SU-DHL-6 (cell line): ENCODE measurements around the gene SLC37A2.

Experiments used
- EZH2phosphoT487 ChIP-seq: fragments of 200-600 bp; sonication (generic), shearing (Covaris generic); conservative IDR thresholded peaks from 2 replicates; pipeline ENCODE4 v1.6.1; 2018; ENCODE audit warnings: mild to moderate bottlenecking, antibody characterized with exemption, low read length, moderate library complexity, mixed read lengths
- TF ChIP-seq, protein P1 (sequence below): fragments of 200-600 bp; sonication (generic); IDR thresholded peaks from one replicate; pipeline ENCODE4 v1.5.1; 2017; ENCODE audit warnings: antibody characterized with exemption, mild to moderate bottlenecking, low read length, moderate library complexity; ENCODE audit not compliant: insufficient read depth, poor library complexity, severe bottlenecking

DNA sequence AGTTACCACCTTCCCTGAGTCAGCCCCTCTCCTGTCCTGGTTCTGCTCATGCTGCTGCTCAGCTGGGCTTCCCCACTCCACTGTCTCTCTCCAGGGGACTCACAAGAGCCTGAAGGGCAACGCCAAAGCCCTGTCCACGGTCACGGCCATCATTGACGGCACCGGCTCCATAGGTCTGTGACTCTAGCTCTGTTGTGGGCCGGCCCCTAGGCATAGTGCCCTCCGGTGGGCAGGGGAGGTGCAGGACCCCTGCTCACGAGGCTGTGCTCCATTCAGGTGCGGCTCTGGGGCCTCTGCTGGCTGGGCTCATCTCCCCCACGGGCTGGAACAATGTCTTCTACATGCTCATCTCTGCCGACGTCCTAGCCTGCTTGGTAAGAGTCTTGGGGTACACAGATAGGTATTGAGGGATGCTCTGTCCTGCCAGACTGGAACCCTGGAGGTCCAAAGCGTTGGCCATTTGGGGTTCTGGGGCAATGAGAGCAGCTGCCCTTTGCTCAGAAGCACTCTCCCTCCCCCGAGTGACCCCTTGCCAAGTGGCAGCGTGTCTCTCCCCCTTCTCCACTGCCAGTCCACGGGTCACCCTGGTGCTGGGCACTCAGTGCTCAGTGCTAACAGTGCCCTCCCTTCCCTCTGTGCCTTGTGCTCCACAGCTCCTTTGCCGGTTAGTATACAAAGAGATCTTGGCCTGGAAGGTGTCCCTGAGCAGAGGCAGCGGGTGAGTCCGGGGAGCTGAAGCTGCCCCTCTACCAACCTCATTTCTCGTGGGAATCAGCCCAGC lies 22.4 kb downstream of the SLC37A2 start:
- TF ChIP-seq, protein P1, sequence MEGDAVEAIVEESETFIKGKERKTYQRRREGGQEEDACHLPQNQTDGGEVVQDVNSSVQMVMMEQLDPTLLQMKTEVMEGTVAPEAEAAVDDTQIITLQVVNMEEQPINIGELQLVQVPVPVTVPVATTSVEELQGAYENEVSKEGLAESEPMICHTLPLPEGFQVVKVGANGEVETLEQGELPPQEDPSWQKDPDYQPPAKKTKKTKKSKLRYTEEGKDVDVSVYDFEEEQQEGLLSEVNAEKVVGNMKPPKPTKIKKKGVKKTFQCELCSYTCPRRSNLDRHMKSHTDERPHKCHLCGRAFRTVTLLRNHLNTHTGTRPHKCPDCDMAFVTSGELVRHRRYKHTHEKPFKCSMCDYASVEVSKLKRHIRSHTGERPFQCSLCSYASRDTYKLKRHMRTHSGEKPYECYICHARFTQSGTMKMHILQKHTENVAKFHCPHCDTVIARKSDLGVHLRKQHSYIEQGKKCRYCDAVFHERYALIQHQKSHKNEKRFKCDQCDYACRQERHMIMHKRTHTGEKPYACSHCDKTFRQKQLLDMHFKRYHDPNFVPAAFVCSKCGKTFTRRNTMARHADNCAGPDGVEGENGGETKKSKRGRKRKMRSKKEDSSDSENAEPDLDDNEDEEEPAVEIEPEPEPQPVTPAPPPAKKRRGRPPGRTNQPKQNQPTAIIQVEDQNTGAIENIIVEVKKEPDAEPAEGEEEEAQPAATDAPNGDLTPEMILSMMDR: no peak
- no peak for TF ChIP-seq EZH2phosphoT487
